ENCODE results near the gene SH2D4B. TPM values are rescaled to one million over a fixed set of nuclear protein-coding genes. Genes with fewer than 3 reads are reported as not detected.

SH2D4B gene
- total RNA-seq, 1 experiment from 2014 or later: 0.22 TPM

DNA sequence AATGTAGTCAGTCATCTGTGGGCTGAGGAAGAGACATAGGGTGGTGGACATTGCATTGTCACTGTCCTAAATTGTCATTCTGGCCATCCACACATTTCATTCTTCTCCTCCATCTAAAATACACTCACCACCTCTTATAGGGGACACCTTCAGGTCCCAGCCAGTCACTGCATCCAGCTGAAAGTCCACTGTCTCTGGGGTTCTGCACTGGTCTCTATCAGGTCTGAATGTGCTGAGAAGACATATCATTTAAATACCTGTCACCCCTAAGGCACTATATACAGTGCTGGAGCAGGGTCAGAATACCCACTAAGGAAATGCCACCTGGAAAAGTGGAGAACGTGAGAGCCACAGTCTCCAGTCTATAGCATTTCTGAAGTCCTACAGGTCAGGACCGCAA is 29.6 kb downstream of the SH2D4B start:
- no TSS peak for BruUV-seq (replicated peaks)
- Histone ChIP-seq H3K9me2 (ENCODE audit: insufficient read depth) (no peaks in the 10 kb centered on the region), H3K4me1 (ENCODE audit: control insufficient read depth in 1 of 2, insufficient read depth in 2 of 2, low read length in 2 of 2) (no peaks in the 10 kb centered on the region), H3K9ac (ENCODE audit: low read length) (no peak overlapping the region), H3K4me2 (ENCODE audit: low read length) (no peak overlapping the region), H2AFZ (ENCODE audit: low read depth, low read length, poor library complexity, severe bottlenecking) (no peak overlapping the region), H4K20me1 (ENCODE audit: insufficient read depth) (no peaks in the 10 kb centered on the region), H3K79me2 (ENCODE audit: insufficient read depth, low read length) (no peaks in the 10 kb centered on the region), H3K27me3 (ENCODE audit: insufficient read depth, low read length) (peaks cover 3% of the 10 kb centered on the region; the same call in 1 of the 2 replicates), H3K9me3 (ENCODE audit: control insufficient read depth in 1 of 2, insufficient read depth in 1 of 2, low read depth in 1 of 2, low read length in 2 of 2) (no peaks in the 10 kb centered on the region), H3K36me3 (ENCODE audit: control insufficient read depth in 1 of 2, insufficient read depth in 2 of 2, low read length in 2 of 2) (no peaks in the 10 kb centered on the region), H3K27ac (ENCODE audit: low read depth, low read length) (no peak overlapping the region), H3K4me3 (replicated peaks in 1 of 2; ENCODE audit: low read depth in 1 of 2, low read length in 2 of 2) (no peak overlapping the region)
- POLR2A ChIA-PET: no interaction called here
- DNase-seq (ENCODE audit: low read depth, low spot score) (no peak), ATAC-seq (peak; percentile 82)
- TF ChIP-seq YY1 (IDR thresholded peaks at IDR 0.05; ENCODE audit: extremely low read depth, insufficient replicate concordance, low read depth, low read length): no peak
- TF ChIP-seq, protein P1, sequence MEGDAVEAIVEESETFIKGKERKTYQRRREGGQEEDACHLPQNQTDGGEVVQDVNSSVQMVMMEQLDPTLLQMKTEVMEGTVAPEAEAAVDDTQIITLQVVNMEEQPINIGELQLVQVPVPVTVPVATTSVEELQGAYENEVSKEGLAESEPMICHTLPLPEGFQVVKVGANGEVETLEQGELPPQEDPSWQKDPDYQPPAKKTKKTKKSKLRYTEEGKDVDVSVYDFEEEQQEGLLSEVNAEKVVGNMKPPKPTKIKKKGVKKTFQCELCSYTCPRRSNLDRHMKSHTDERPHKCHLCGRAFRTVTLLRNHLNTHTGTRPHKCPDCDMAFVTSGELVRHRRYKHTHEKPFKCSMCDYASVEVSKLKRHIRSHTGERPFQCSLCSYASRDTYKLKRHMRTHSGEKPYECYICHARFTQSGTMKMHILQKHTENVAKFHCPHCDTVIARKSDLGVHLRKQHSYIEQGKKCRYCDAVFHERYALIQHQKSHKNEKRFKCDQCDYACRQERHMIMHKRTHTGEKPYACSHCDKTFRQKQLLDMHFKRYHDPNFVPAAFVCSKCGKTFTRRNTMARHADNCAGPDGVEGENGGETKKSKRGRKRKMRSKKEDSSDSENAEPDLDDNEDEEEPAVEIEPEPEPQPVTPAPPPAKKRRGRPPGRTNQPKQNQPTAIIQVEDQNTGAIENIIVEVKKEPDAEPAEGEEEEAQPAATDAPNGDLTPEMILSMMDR (IDR thresholded peaks at IDR 0.05 in 2 of 3, conservative IDR thresholded peaks at IDR 0.05 in 1 of 3; ENCODE audit: borderline replicate concordance in 1 of 3, insufficient read depth in 1 of 3, low read depth in 2 of 3, low read length in 2 of 3): peak in 2 of 3 experiments; percentile 19 to 24; a peak in 2 of 6 replicates
- RAD21 ChIA-PET (ENCODE audit: low non-redundant PET in 1 of 2, low total read pairs in 2 of 2, uncharacterized antibody in 2 of 2, unreplicated experiment in 2 of 2): no interaction called here
- CTCF ChIA-PET: no interaction called here
- intact Hi-C loops (cut with micrococcal nuclease): no loop called here

DNA sequence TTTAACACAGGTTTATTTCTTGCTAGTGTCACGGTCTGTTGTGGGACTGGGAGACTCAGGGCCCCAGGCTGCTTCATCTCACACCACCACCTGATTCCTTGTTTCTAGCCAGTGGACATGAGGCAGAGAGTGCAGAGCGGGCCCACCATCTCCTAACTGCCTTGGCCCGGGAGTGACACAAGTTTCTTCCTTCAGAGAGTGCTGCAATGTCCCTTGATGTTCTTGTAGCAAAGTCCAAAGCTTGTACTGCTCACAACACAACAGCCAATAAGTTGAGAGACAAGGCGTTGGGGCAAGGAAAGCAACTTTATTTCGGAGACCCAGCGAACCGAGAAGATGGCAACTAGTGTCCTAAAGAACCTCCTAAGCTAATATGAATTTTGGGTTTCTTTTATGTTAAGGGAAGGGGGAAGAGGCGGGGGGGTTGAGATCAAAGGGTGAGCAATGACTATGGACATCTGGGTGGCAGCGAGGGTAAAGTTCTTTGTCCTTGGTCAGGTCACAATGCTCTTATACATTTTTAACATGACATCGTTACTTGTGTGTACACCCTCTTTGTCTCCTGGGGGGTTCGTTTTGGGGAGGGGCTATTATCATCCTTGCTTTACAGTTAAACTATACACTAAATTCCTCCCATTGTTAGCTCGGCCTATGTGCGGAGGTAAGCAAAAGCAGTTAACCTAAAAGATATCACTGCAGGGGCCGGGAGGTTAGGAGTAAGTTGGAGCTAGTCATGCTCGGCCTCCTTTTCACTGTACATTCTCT is 31.6 kb downstream of the SH2D4B start:
- Histone ChIP-seq H4K20me1 (ENCODE audit: insufficient read depth) (no peaks in the 10 kb centered on the region), H3K79me2 (ENCODE audit: insufficient read depth, low read length) (no peaks in the 10 kb centered on the region), H3K27me3 (ENCODE audit: insufficient read depth, low read length) (peaks cover 3% of the 10 kb centered on the region; the same call in 1 of the 2 replicates), H3K9me3 (ENCODE audit: control insufficient read depth in 1 of 2, insufficient read depth in 1 of 2, low read depth in 1 of 2, low read length in 2 of 2) (no peaks in the 10 kb centered on the region), H3K27ac (ENCODE audit: low read depth, low read length) (no peak overlapping the region), H3K9me2 (ENCODE audit: insufficient read depth) (no peaks in the 10 kb centered on the region), H2AFZ (ENCODE audit: low read depth, low read length, poor library complexity, severe bottlenecking) (no peak overlapping the region), H3K9ac (ENCODE audit: low read length) (no peak overlapping the region), H3K4me3 (replicated peaks in 1 of 2; ENCODE audit: low read depth in 1 of 2, low read length in 2 of 2) (no peak overlapping the region), H3K36me3 (ENCODE audit: control insufficient read depth in 1 of 2, insufficient read depth in 2 of 2, low read length in 2 of 2) (no peaks in the 10 kb centered on the region), H3K4me1 (ENCODE audit: control insufficient read depth in 1 of 2, insufficient read depth in 2 of 2, low read length in 2 of 2) (no peaks in the 10 kb centered on the region), H3K4me2 (ENCODE audit: low read length) (no peak overlapping the region)
- POLR2A ChIA-PET: no interaction called here
- DNase-seq (ENCODE audit: low read depth, low spot score) (no peak), ATAC-seq (no peak)
- no TSS peak for BruUV-seq (replicated peaks)
- intact Hi-C loops (cut with micrococcal nuclease): no loop called here
- CTCF ChIA-PET: interaction anchor here (0.6 kb wide), 1 partner anchor 93 kb away, joined by 3 read pairs; no protein-coding TSS in a partner anchor
- RAD21 ChIA-PET (ENCODE audit: low non-redundant PET in 1 of 2, low total read pairs in 2 of 2, uncharacterized antibody in 2 of 2, unreplicated experiment in 2 of 2): no interaction called here
- no peak for TF ChIP-seq EZH2 (IDR thresholded peaks at IDR 0.05)
- no peak for TF ChIP-seq POLR2A (IDR thresholded peaks at IDR 0.05; ENCODE audit: borderline replicate concordance, extremely low read depth, insufficient read depth, insufficient read length)
- TF ChIP-seq, protein P1 (IDR thresholded peaks at IDR 0.05 in 2 of 3, conservative IDR thresholded peaks at IDR 0.05 in 1 of 3; ENCODE audit: borderline replicate concordance in 1 of 3, insufficient read depth in 1 of 3, low read depth in 2 of 3, low read length in 2 of 3): no peak
- no peak for TF ChIP-seq YY1 (IDR thresholded peaks at IDR 0.05; ENCODE audit: extremely low read depth, insufficient replicate concordance, low read depth, low read length)
- no peak for TF ChIP-seq SP1 (IDR thresholded peaks at IDR 0.05; ENCODE audit: low read depth)
- no peak for TF ChIP-seq TCF7L2 (IDR thresholded peaks at IDR 0.05; ENCODE audit: borderline replicate concordance, extremely low read depth, insufficient read depth, insufficient read length)
- TF ChIP-seq ELF1 (IDR thresholded peaks at IDR 0.05; ENCODE audit: borderline replicate concordance, low read depth): no peak
- no peak for TF ChIP-seq MAX (IDR thresholded peaks at IDR 0.05)
- no peak for TF ChIP-seq ATF3 (IDR thresholded peaks at IDR 0.05)
- no peak for TF ChIP-seq RAD21 (IDR thresholded peaks at IDR 0.05; ENCODE audit: low read depth)
- no peak for TF ChIP-seq EGR1 (IDR thresholded peaks at IDR 0.05; ENCODE audit: low read depth)
- TF ChIP-seq SRF (IDR thresholded peaks at IDR 0.05; ENCODE audit: low read depth): no peak
